ENCODE data around the gene IFI16. TPM values are rescaled to one million over a fixed set of nuclear protein-coding genes. Genes with fewer than 3 reads are reported as not detected.

IFI16 gene
- total RNA-seq, 1 experiment from 2014 or later = 2.9 TPM

GRCh38 chr1:159054427-159054826 lies 44.7 kb downstream of the IFI16 start:
- Histone ChIP-seq H3K27me3 (ENCODE audit: insufficient read depth, low read length) (no peaks in the 10 kb centered on the region), H2BK20ac (ENCODE audit: low read depth, low read length, poor library complexity, severe bottlenecking) (no peak overlapping the region), H3K23me2 (ENCODE audit: insufficient read length, low read depth, low read length, poor library complexity, severe bottlenecking) (no peaks in the 10 kb centered on the region), H2AFZ (ENCODE audit: low read length) (no peak overlapping the region), H3K14ac (ENCODE audit: insufficient read depth, low read length) (no peak overlapping the region), H2BK120ac (ENCODE audit: low read depth, low read length, poor library complexity, severe bottlenecking) (no peak overlapping the region), H3K9me3 (ENCODE audit: control insufficient read depth, low read depth, low read length) (no peaks in the 10 kb centered on the region), H3K56ac (ENCODE audit: insufficient read length, low read depth, low read length) (no peak overlapping the region), H3K4me2 (ENCODE audit: insufficient read depth, insufficient read length, low read length) (no peak overlapping the region), H3K79me2 (ENCODE audit: insufficient read depth, low read length) (no peaks in the 10 kb centered on the region), H4K20me1 (ENCODE audit: control insufficient read depth, insufficient read depth, insufficient read length) (no peaks in the 10 kb centered on the region), H4K91ac (ENCODE audit: insufficient read length, low read depth, low read length) (no peak overlapping the region), H3K23ac (ENCODE audit: insufficient read length, low read depth, low read length) (no peak overlapping the region), H3K4me1 (ENCODE audit: insufficient read depth, low read length) (no peaks in the 10 kb centered on the region), H3K27ac (ENCODE audit: insufficient read length, low read depth, low read length) (no peak overlapping the region), H3K4ac (ENCODE audit: low read depth, low read length) (no peak overlapping the region), H2BK15ac (ENCODE audit: low read depth, low read length) (no peak overlapping the region), H2BK12ac (ENCODE audit: insufficient read length, low read depth, low read length) (no peak overlapping the region), H4K8ac (replicated peaks; ENCODE audit: insufficient read length, low read depth, low read length) (no peak overlapping the region), H3T11ph (ENCODE audit: low read length) (no peak overlapping the region), H3K79me1 (ENCODE audit: insufficient read depth, low read depth, low read length, poor library complexity, severe bottlenecking) (no peaks in the 10 kb centered on the region), H3K9ac (ENCODE audit: extremely low read depth, insufficient read length, low read length) (no peak overlapping the region), H2BK5ac (ENCODE audit: insufficient read length, low read length) (no peak overlapping the region), H3K18ac (ENCODE audit: insufficient read length, low read depth, low read length) (no peak overlapping the region), H2AK5ac (ENCODE audit: insufficient read length, low read length) (no peak overlapping the region), H4K5ac (ENCODE audit: insufficient read length, low read depth, low read length) (no peak overlapping the region)
- TF ChIP-seq CTCF (conservative IDR thresholded peaks at IDR 0.05) = no peak
- Mint-ChIP-seq H3K36me3 (ENCODE audit: insufficient read depth in 1 of 3, low read depth in 3 of 3) (peaks cover 0 to 6% (median 0%) of the 10 kb centered on the region in 3 experiments; a peak in 2 of 7 replicates), H3K4me3 (no peak overlapping the region), H3K27me3 (ENCODE audit: low read depth) (no peaks in the 10 kb centered on the region), H3K4me1 (peaks cover 9 to 12% of the 10 kb centered on the region in 2 experiments), H3K9me3 (no peaks in the 10 kb centered on the region), H3K27ac (no peak overlapping the region)
- DNase-seq = no peak
- no CpG with 5 or more reads among the region's 2 CpGs for WGBS (ENCODE audit: extremely low coverage, insufficient read length, low lambda C conversion rate)
